DOHH2 (cell line): ENCODE results near the gene MICAL3.

Experiments
- H3F3A ChIP-seq: fragments of 200-600 bp; sonication (generic), shearing (Covaris generic); 2 replicates; pipeline ENCODE4 v1.6.0; 2016; ENCODE audit warnings: antibody characterized with exemption, mild to moderate bottlenecking; ENCODE audit not compliant: control insufficient read depth, insufficient read depth
- H3K27ac ChIP-seq: fragments of 200-600 bp; sonication (generic); 2 replicates; pipeline ENCODE4 v1.5.1; 2014; ENCODE audit warnings: low read depth, mild to moderate bottlenecking, low read length, moderate library complexity
- H3K27me3 ChIP-seq: fragments of 200-600 bp; sonication (generic); 2 replicates; pipeline ENCODE4 v1.6.1; 2014; ENCODE audit warnings: mild to moderate bottlenecking, low read length, mixed read lengths; ENCODE audit not compliant: control insufficient read depth
- H3K36me3 ChIP-seq: fragments of 200-600 bp; sonication (generic); 2 replicates; pipeline ENCODE4 v1.6.1; 2014; ENCODE audit warnings: mild to moderate bottlenecking, low read length, moderate library complexity, mixed read lengths; ENCODE audit not compliant: control insufficient read depth
- H3K4me1 ChIP-seq: fragments of 200-600 bp; sonication (generic); 2 replicates; pipeline ENCODE4 v1.6.1; 2014; ENCODE audit warnings: mild to moderate bottlenecking, low read length, mixed read lengths; ENCODE audit not compliant: control insufficient read depth
- H3K4me2 ChIP-seq: fragments of 200-600 bp; sonication (generic); 2 replicates; pipeline ENCODE4 v1.6.0; 2014; ENCODE audit warnings: mild to moderate bottlenecking, low read length, moderate library complexity
- H3K4me3 ChIP-seq: fragments of 200-600 bp; sonication (generic); 2 replicates; pipeline ENCODE4 v1.5.1; 2014; ENCODE audit warnings: mild to moderate bottlenecking, low read length, mixed read lengths
- H3K79me2 ChIP-seq: fragments of 200-600 bp; sonication (generic); 2 replicates; pipeline ENCODE4 v1.6.1; 2014; ENCODE audit warnings: mild to moderate bottlenecking, low read length, mixed read lengths; ENCODE audit not compliant: control insufficient read depth
- H3K9me2 ChIP-seq: fragments of 200-600 bp; sonication (generic); replicated peaks from 2 replicates; pipeline ENCODE4 v1.6.1; 2014; ENCODE audit warnings: mild to moderate bottlenecking, low read length, mixed read lengths; ENCODE audit not compliant: control insufficient read depth
- H3K9me3 ChIP-seq: fragments of 200-600 bp; sonication (generic); 2 replicates; pipeline ENCODE4 v1.6.1; 2014; ENCODE audit warnings: antibody characterized with exemption, low read length, mixed read lengths; ENCODE audit not compliant: control insufficient read depth, insufficient read depth
- H4K20me1 ChIP-seq: fragments of 200-600 bp; sonication (generic); 2 replicates; pipeline ENCODE4 v1.6.0; 2014; ENCODE audit warnings: low read depth, mild to moderate bottlenecking, antibody characterized with exemption, low read length, moderate library complexity; ENCODE audit not compliant: control insufficient read depth, insufficient read depth
- CTCF ChIP-seq: fragments of 200-600 bp; sonication (generic); IDR thresholded peaks from one replicate; pipeline ENCODE4 v1.5.1; 2014; ENCODE audit warnings: antibody characterized with exemption, mild to moderate bottlenecking, low read depth, low read length; ENCODE audit not compliant: poor library complexity, severe bottlenecking
- EZH2phosphoT487 ChIP-seq: fragments of 200-600 bp; sonication (generic); IDR thresholded peaks from 2 replicates; pipeline ENCODE4 v1.6.1; 2017; ENCODE audit warnings: borderline replicate concordance, mild to moderate bottlenecking, antibody characterized with exemption, low read length, moderate library complexity, mixed read lengths

The MICAL3 gene

GRCh38 chr22:17761138-17761488 lies 263.2 kb downstream of the MICAL3 start:
- Histone ChIP-seq H4K20me1 (peaks cover 3% of the 10 kb centered on the region; the same call in 1 of the 2 replicates), H3K9me3 (no peaks in the 10 kb centered on the region), H3K9me2 (no peaks in the 10 kb centered on the region), H3F3A (no peaks in the 10 kb centered on the region), H3K27me3 (no peaks in the 10 kb centered on the region), H3K4me1 (no peaks in the 10 kb centered on the region), H3K36me3 (no peaks in the 10 kb centered on the region), H3K27ac (no peak overlapping the region), H3K79me2 (peaks cover 79% of the 10 kb centered on the region), H3K4me3 (no peak overlapping the region), H3K4me2 (no peak overlapping the region)
- TF ChIP-seq EZH2phosphoT487 (no peak), CTCF (no peak)

GRCh38 chr22:17754233-17754925 lies 270.0 kb downstream of the MICAL3 start:
- H3K4me1 ChIP-seq = no peaks in the 10 kb centered on the region
- H4K20me1 ChIP-seq = peaks cover 3% of the 10 kb centered on the region; the same call in 1 of the 2 replicates
- H3K36me3 ChIP-seq = no peaks in the 10 kb centered on the region
- no peak overlapping the region for H3K27ac ChIP-seq
- H3K4me3 ChIP-seq = no peak overlapping the region
- no peaks in the 10 kb centered on the region for H3K27me3 ChIP-seq
- H3K79me2 ChIP-seq = peaks cover 51% of the 10 kb centered on the region
- H3K9me3 ChIP-seq = no peaks in the 10 kb centered on the region
- TF ChIP-seq CTCF (peak; percentile 35), EZH2phosphoT487 (no peak)
- no peaks in the 10 kb centered on the region for H3K9me2 ChIP-seq
- H3F3A ChIP-seq = no peaks in the 10 kb centered on the region
- H3K4me2 ChIP-seq = no peak overlapping the region

GRCh38 chr22:17753401-17753989 lies 270.9 kb downstream of the MICAL3 start:
- H3K27ac ChIP-seq = no peak overlapping the region

More at GRCh38 chr22:17753401-17753989, 270.9 kb downstream of the MICAL3 start:
- Histone ChIP-seq H3K36me3 (no peaks in the 10 kb centered on the region), H3F3A (no peaks in the 10 kb centered on the region), H3K9me2 (no peaks in the 10 kb centered on the region), H3K4me1 (no peaks in the 10 kb centered on the region), H3K27me3 (no peaks in the 10 kb centered on the region), H4K20me1 (peaks cover 3% of the 10 kb centered on the region; the same call in 1 of the 2 replicates), H3K79me2 (peaks cover 47% of the 10 kb centered on the region), H3K9me3 (no peaks in the 10 kb centered on the region), H3K4me2 (no peak overlapping the region), H3K4me3 (no peak overlapping the region)
- TF ChIP-seq EZH2phosphoT487 (no peak), CTCF (no peak)
